Esophagus squamous epithelium (tissue), 5 donors: ENCODE results near the gene MYO1D. TPM values are rescaled to one million over a fixed set of nuclear protein-coding genes. Genes with fewer than 3 reads are reported as not detected.
"Not testable (repeated sequence)": the region's sequence is repeated elsewhere in the genome, so short reads cannot be mapped to it uniquely, and the experiment has no call there.

Experiments used
- DNase-seq: peaks from one replicate; lab custom pipeline; 2025; lab: John Stamatoyannopoulos, UW
- H3K27ac ChIP-seq, 4 donors: fragments of 200-600 bp; sonication (generic); one replicate each; pipeline ENCODE4 v1.5.1; 2016 to 2019; ENCODE audit warnings: mild to moderate bottlenecking in 1 of 4
- H3K27me3 ChIP-seq, 4 donors: fragments of 200-600 bp; sonication (generic); 1 replicate in 3 of 4; 2 replicates in 1 of 4; pipeline versions ENCODE4 v1.5.1 to v1.6.0; 2017 to 2021; ENCODE audit warnings: antibody characterized with exemption in 1 of 4
- H3K36me3 ChIP-seq, 3 donors: fragments of 200-600 bp; sonication (generic); one replicate each; pipeline ENCODE4 v1.5.1; 2016 to 2019
- H3K4me1 ChIP-seq, 3 donors: fragments of 200-600 bp; sonication (generic); one replicate each; pipeline ENCODE4 v1.5.1; 2017 to 2019
- H3K4me3 ChIP-seq, 4 donors: fragments of 200-600 bp; sonication (generic); 1 replicate in 3 of 4; 2 replicates in 1 of 4; pipeline ENCODE4 v1.5.1; 2016 to 2019; ENCODE audit warnings: mild to moderate bottlenecking in 2 of 4, moderate library complexity in 1 of 4
- H3K9me3 ChIP-seq, 3 donors: fragments of 200-600 bp; sonication (generic); one replicate each; pipeline ENCODE4 v1.5.1; 2016 to 2019
- CTCF ChIP-seq, 6 experiments: fragments of 450-650 bp in 4 of 6; fragments of 200-600 bp in 2 of 6; sonication (generic) in 2 of 6; IDR thresholded peaks; one replicate each; pipeline ENCODE4 v1.5.1; 2016 to 2019; ENCODE audit warnings: antibody characterized with exemption in 6 of 6, mild to moderate bottlenecking in 4 of 6, moderate library complexity in 4 of 6
- POLR2A ChIP-seq, 4 donors: fragments of 450-650 bp; IDR thresholded peaks; one replicate each; pipeline ENCODE4 v1.6.1; 2017; ENCODE audit warnings: antibody characterized with exemption in 4 of 4, mild to moderate bottlenecking in 4 of 4, moderate library complexity in 3 of 4
- WGBS, 2 donors: methylation state at CpG; one replicate each; pipeline ENCODE4 v1.1.5; 2018; 5-methylcytosine and 5-hydroxymethylcytosine counted together
- intact Hi-C: fragments of 100-400 bp; cut with DNase I; formaldehyde crosslinking; loops from one replicate; pipeline ENCODE4 v1.15.0; 2022
- total RNA-seq, 4 donors: library from RNA; depleted of rRNA; stranded (reverse); fragments of >200 nt; gene quantifications; one replicate each; pipeline ENCODE4 v1.1.0, GENCODE V29; 2016
- donor health status: DM: yes; HTN: yes; CAD: no.

Gene MYO1D
- total RNA-seq, 4 donors from 2014 or later, result 58.8 to 86.8 (median 64.3) TPM

GRCh38 chr17:32656886-32657285, 220.0 kb downstream of the MYO1D start:
- WGBS, 2 donors, result 63 to 82% methylated on average over 1 of the region's 1 CpG
- H3K27ac ChIP-seq, result no peak overlapping the region
- H3K27me3 ChIP-seq, result no peaks in the 10 kb centered on the region
- peaks cover 0 to 69% (median 0%) of the 10 kb centered on the region in 3 donors for H3K36me3 ChIP-seq
- no peak overlapping the region for H3K4me3 ChIP-seq
- intact Hi-C loops, result loop anchor here (10.0 kb wide), 1 partner anchor 108 kb away; no protein-coding TSS in a partner anchor
- TF ChIP-seq CTCF (IDR thresholded peaks at IDR 0.05) (no peak), POLR2A (IDR thresholded peaks at IDR 0.05) (no peak)
- H3K9me3 ChIP-seq, result no peaks in the 10 kb centered on the region
- H3K4me1 ChIP-seq, result peaks cover 0 to 11% (median 0%) of the 10 kb centered on the region in 3 donors
- DNase-seq, result no peak

- peaks cover 0 to 20% (median 5%) of the 10 kb centered on the region in 3 donors for H3K9me3 ChIP-seq
- 84 to 87% methylated on average over 3 of the region's 3 CpGs for WGBS, 2 donors
- no peak overlapping the region for H3K4me3 ChIP-seq
- peaks cover 0 to 95% (median 0%) of the 10 kb centered on the region in 3 donors for H3K36me3 ChIP-seq
- intact Hi-C loops, result loop anchor here (10.0 kb wide), 1 partner anchor 110 kb away; no protein-coding TSS in a partner anchor
- no peak for DNase-seq
- no peak for TF ChIP-seq CTCF (IDR thresholded peaks at IDR 0.05)
- TF ChIP-seq POLR2A (IDR thresholded peaks at IDR 0.05), result no peak
- no peak overlapping the region for H3K27ac ChIP-seq
- H3K27me3 ChIP-seq, result no peaks in the 10 kb centered on the region
- H3K4me1 ChIP-seq, result peaks cover 0 to 11% (median 0%) of the 10 kb centered on the region in 3 donors
Observed at GRCh38 chr17:32654324-32654723, 222.6 kb downstream of the MYO1D start.

- no peak for DNase-seq
- H3K4me3 ChIP-seq, result no peak overlapping the region
- H3K36me3 ChIP-seq, result peaks cover 0 to 99% (median 0%) of the 10 kb centered on the region in 3 donors
- no peak overlapping the region for H3K27ac ChIP-seq
- TF ChIP-seq CTCF (IDR thresholded peaks at IDR 0.05) (no peak), POLR2A (IDR thresholded peaks at IDR 0.05) (no peak)
- H3K9me3 ChIP-seq, result peaks cover 0 to 20% (median 5%) of the 10 kb centered on the region in 3 donors
- no peaks in the 10 kb centered on the region for H3K27me3 ChIP-seq
- intact Hi-C loops, result loop anchor here (10.0 kb wide), 1 partner anchor 114 kb away; no protein-coding TSS in a partner anchor
- no peaks in the 10 kb centered on the region for H3K4me1 ChIP-seq
- WGBS, 2 donors, result 96% methylated on average over 2 of the region's 2 CpGs
Observed at GRCh38 chr17:32651084-32651483, 225.8 kb downstream of the MYO1D start.

- no peak for DNase-seq
- TF ChIP-seq POLR2A (IDR thresholded peaks at IDR 0.05), result no peak
- no peak for TF ChIP-seq CTCF (IDR thresholded peaks at IDR 0.05)
- no peak overlapping the region for H3K27ac ChIP-seq
- H3K9me3 ChIP-seq, result peaks cover 0 to 20% (median 5%) of the 10 kb centered on the region in 3 donors
- intact Hi-C loops, result no loop called here
- H3K4me3 ChIP-seq, result no peak overlapping the region
- H3K27me3 ChIP-seq, result no peaks in the 10 kb centered on the region
- no peaks in the 10 kb centered on the region for H3K4me1 ChIP-seq
- H3K36me3 ChIP-seq, result peaks cover 0 to 78% (median 0%) of the 10 kb centered on the region in 3 donors
- 89 to 100% methylated on average over 2 of the region's 2 CpGs for WGBS, 2 donors
Observed at GRCh38 chr17:32648450-32648849, 228.5 kb downstream of the MYO1D start.

- H3K27me3 ChIP-seq, result no peaks in the 10 kb centered on the region
- no peak for TF ChIP-seq CTCF (IDR thresholded peaks at IDR 0.05)
- intact Hi-C loops, result no loop called here
Observed at GRCh38 chr17:32646941-32647340, 230.0 kb downstream of the MYO1D start.

GRCh38 chr17:32641514-32641913, 235.4 kb downstream of the MYO1D start:
- H3K27me3 ChIP-seq, H3K4me1 ChIP-seq, H3K27ac ChIP-seq, H3K9me3 ChIP-seq, intact Hi-C loops, H3K4me3 ChIP-seq, DNase-seq, H3K36me3 ChIP-seq: not testable (repeated sequence)
- 93 to 94% methylated on average over 2 of the region's 2 CpGs for WGBS, 2 donors

More at GRCh38 chr17:32646941-32647340, 230.0 kb downstream of the MYO1D start:
- no peak for DNase-seq
- H3K4me3 ChIP-seq, result no peak overlapping the region
- no peaks in the 10 kb centered on the region for H3K4me1 ChIP-seq
- no peak overlapping the region for H3K27ac ChIP-seq
- 92 to 98% methylated on average over 2 of the region's 2 CpGs for WGBS, 2 donors
- H3K36me3 ChIP-seq, result peaks cover 0 to 63% (median 0%) of the 10 kb centered on the region in 3 donors
- H3K9me3 ChIP-seq, result peaks cover 0 to 20% (median 5%) of the 10 kb centered on the region in 3 donors
